C1 segment of cervical spinal cord (tissue), 14 donors: ENCODE measurements around the gene LRRTM1.

Experiments
- DNase-seq, 14 donors: peaks; one replicate each; lab custom pipeline; 2025; lab: John Stamatoyannopoulos, UW

Gene LRRTM1

GRCh38 chr2:80303006-80303908 lies 1.3 kb downstream of the LRRTM1 start:
- peak in 1 of 14 donors; percentile 7 for DNase-seq

DNA sequence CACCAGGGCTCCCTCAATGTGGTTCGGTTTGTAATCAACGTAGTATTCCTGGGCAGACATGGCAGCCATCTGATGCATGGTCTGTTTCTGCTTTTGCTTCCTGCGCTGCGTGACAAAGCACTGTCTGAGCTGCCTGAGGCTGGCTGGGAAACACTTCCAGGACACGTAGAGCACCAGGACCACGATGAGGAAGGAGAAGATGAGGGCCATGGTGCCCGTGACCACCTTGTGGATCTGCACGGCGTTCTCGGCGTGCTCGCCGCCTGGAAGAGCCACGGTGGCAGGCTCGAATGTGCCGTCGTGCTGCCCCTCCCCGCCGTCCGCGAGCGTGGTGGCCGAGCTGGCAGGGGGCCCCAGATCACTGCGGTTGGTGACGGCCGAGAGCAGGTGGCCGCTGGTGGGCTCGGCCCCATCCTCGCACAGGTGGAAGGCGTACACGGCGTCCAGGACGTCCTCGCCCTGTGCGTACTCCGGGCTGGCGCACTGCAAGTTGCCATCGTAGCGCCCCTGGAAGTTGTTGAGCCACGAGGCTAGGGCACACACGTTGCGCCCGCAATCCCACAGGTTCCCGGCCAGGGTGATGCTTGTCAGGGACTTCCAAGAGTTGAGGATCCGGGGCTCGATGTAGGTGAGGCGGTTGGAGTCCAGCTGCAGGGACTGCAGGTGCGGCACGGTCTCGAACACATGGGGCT lies 2.1 kb downstream of the LRRTM1 start:
- no peak for DNase-seq

GRCh38 chr2:80302001-80302313 lies 2.6 kb downstream of the LRRTM1 start:
- no peak for DNase-seq

GRCh38 chr2:80300954-80301353 lies 3.6 kb downstream of the LRRTM1 start:
- DNase-seq, result no peak

DNA sequence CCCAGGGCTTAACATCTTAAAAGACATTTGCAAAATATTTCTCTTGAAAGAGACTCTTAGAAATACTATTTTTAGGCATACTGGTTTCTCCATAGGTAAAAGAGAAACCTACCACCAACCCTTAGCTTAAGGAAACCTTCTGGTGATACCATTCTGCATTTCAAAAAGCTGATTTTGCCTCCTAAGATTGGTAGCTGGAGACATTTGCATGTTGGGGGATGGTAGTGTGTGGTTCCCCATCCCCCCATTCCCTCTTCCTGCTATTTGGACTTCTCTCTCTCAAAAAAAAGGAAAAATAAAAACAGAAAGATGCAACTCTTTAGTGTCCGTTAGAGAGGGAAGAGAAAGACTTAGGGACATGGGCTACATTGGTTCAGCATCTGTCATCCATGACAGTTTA lies 4.2 kb downstream of the LRRTM1 start:
- DNase-seq, result no peak

DNA sequence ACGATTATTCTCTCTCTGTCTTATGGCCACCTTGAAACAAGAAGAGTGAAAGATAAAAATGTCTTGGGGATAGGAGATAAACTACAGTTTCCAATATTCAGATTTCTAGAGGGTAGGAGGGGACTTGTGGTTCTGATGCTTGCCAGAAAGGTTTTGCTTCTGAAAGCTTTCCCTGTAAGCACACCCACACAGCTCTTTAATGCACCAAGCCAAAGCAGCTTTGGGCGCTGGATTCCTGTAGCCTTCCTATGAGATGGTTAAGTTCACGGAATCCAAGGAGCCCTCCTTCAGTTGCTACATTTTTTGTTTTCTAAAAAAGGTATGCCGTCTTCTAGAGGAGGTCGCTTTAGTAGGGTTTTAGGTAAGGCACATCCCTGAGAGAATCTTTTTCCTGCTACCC lies 4.9 kb downstream of the LRRTM1 start:
- DNase-seq, result no peak

GRCh38 chr2:80298954-80299353 lies 5.6 kb downstream of the LRRTM1 start:
- DNase-seq, result no peak

DNA sequence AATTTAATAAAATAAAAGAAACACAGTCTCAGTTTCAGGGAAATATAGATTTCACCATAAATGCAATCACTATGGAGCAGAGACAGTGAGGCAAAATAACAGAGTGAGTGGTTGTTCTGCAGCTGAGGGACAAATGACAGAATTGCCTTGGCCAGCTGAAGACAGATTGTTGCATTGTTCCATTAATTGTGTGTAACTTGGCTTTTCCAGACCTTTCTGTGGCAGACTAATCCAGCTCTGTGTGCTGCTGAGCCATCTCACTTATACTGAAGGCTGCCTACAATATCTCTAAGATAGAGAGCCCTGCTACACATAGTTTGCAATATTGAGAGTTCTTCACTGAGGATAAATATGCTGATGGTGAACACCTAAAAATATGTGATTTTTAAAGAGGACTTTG lies 11.5 kb downstream of the LRRTM1 start:
- DNase-seq, result peak in 4 of 14 donors; percentile 25 to 35 (median 28)

DNA sequence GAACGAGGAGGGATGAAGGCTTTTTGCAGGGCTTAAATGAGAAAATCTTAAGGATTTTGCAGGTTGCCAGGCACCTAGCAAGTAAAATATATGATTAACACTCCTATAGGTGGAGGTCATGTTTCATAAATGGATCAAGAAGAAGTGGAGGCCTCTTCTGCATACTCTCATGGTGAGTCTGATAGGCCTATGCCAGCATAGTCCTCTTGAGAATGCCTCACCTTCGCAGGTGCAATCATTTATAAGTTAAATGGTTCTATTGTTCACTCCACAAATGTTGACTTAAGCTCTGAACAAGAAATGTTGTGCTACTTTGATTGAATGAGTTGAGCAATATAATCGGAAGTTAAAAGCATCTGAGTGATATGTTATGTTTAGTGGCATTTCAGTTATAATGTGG lies 12.1 kb downstream of the LRRTM1 start:
- no peak for DNase-seq

- DNase-seq, result no peak
Measured at GRCh38 chr2:80291656-80292055, 12.9 kb downstream of the LRRTM1 start.

DNA sequence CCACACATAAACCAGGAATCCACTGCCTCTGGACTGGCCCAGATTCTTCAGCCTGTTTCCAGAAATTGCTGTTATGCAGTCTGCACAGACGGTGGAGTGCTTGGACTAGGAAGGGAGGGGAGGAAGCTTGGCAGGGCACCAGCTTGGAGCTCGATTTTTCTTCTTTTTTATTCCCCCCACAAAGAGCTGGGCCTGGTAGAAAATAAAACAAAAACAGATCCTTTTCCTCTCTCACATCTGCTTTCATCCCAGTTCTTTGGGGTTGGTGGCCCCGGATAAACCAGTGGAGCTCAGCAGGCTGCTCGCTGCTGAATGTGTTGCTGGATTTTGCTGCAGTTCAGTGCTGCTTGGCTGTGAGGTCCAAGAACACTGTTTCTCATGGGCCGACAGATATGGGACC lies 16.0 kb downstream of the LRRTM1 start:
- DNase-seq, result peak in 12 of 14 donors; percentile 30 to 68 (median 48)

GRCh38 chr2:80281049-80281448 lies 23.5 kb downstream of the LRRTM1 start:
- DNase-seq, result no peak

DNA sequence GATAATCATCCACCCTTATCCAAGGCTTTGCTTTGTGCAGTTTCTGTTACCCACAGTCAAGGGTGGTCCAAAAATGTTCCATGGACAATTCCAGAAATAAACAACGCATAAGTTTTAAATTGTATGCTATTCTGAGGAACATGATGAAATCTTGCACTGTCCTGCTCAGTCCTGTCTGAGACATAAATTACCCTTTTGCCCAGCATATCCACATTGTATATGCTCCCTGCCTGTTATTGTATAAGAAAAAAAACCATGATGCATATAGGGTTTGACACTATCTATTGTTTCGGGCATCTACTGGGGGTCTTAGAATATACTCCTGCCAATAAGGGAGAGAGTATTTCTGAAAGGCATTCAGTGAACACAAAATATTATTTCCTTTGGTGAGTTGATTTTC lies 24.0 kb downstream of the LRRTM1 start:
- DNase-seq, result no peak

DNA sequence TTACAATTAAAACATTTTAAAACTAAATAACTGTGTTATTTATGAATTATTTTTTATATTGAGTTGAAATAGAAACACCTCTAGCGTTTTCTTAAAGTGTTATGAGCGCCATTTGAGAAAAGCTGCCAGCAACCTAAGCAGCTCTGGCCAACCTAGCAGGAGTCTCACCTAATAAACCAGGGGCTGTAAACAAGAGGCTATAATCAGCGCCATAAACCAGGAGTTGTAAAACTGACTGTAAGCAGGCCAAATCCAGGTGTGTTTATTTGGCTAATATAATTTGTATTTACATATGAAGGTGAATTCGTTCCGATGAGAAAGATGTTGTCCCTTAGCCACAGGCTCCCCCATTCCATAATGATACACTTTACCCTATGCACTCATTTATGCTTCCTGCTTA lies 34.7 kb downstream of the LRRTM1 start:
- DNase-seq, result no peak

DNA sequence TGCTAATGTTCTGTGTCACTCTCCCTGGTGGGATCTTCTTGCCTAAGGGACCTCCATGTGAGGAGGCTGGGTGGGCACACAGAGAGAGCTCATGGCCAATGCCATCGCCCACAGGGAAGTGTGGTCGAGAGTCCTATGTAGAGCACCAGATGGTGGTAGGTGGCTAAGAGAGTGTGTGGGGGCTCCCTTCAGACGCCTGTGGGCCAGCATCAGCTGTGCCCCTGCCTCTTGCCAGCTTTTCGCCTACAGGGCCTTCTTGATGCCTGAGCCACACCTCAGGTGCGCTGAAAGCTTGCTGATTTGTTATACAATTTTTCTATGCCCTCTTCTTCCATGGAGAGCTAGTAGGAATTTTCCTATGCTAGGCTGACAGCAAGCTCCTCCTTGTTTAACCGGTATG lies 38.3 kb downstream of the LRRTM1 start:
- no peak for DNase-seq

DNA sequence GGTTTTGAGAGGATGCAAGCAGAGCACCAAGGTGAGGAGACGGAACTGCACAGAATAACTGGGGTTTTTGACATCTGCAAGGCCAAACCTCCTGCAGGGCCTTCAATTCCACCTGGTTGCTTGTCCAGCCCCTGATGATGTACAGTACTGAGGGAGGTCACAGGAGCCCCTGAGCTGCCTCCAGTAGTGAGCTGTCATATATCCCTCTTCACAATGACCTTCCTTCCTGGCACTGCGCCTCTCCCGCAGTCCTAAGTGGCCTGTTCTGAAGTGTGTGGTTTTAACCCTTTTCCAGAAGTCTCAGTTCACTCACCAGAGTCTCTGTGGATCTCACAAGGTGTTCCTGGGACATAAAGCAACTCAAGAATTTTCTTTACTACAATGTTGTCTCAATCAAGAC lies 45.3 kb downstream of the LRRTM1 start:
- no peak for DNase-seq

- no peak for DNase-seq
Measured at GRCh38 chr2:80258793-80259192, 45.8 kb downstream of the LRRTM1 start.

- no peak for DNase-seq
Measured at GRCh38 chr2:80258341-80258740, 46.2 kb downstream of the LRRTM1 start.

DNA sequence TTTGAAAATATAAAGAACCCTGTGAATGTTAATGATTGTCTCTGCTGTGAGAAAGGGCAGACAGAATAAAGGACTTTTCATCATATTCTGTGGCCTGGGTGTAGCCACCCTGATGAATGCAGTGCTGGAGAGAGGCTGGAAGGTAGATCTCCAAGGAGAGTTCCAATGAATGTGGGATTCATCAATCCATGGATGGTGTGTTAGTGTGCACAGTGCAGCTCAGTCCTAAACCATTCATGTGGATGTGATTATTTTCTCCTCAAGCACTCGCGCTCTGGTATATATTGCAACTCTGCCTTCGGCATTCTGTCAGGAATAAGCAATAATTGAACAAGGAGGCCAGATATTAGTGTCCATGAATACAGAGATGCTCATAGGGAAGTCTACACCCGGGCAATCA lies 47.1 kb downstream of the LRRTM1 start:
- no peak for DNase-seq

DNA sequence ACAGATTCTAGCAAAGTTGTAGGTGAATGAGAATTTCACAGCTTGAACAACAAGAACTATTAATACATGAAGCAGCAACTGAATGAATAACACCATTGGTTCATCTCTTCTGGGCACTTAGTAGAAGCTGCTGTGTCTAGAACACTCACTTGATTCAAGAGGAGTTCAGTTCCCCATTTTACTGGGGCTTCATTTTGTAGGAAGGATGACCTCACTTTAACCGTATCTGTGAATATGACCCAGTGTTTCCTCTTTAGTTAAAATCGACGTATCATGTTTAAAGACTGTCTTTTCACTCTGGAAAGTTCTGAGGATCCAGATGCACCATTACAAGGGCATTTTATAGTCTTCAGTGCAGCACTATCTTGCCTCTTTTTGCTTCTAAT lies 47.8 kb downstream of the LRRTM1 start:
- no peak for DNase-seq

GRCh38 chr2:80255918-80256781 lies 48.4 kb downstream of the LRRTM1 start:
- DNase-seq, result no peak

DNA sequence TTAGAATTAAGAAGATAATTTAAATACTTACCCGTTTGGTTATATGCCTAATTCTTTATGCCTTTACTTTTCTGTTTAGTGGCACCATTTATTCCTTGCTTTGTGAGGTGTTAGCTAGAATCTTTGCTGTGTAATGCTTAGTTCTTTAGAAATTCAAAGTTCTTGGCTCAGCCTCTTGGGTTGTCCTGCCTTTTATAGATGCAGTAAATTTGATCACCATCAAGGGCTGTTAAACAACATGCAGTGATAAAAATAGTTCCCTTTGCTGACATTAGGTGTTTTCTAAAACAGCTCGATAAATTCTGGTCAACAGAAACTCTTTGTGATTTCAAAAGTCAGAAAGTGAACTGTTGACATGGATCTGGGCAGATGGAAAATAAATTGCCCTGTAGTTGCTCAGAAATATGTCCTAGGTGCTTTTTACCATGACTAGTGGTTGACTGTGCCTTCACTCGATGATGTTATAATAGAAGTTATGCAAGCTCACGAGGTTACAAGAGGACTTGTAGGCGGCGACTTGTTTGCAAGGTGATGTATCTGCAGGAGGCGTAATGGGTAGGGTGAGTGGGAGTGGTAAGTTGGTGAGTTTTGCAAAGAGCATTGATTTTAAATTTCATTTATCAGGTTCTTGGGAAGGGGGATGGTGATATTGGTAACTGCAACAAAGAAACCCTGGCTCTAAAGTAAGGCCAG lies 52.1 kb downstream of the LRRTM1 start:
- no peak for DNase-seq
